ENCODE measurements around the gene C1QTNF12. TPM values are rescaled to one million over a fixed set of nuclear protein-coding genes. Genes with fewer than 3 reads are reported as not detected.
A peak's percentile ranks its signal among the peaks of the same experiment; 100 is the strongest.

Gene C1QTNF12
- total RNA-seq, 2 experiments from 2014 or later: 2.6 to 4.9 TPM

GRCh38 chr1:1235016-1235744 lies 11.3 kb downstream of the C1QTNF12 start:
- no peak for TF ChIP-seq CTCF (IDR thresholded peaks at IDR 0.05)
- ATAC-seq: no peak
- H3K27ac Mint-ChIP-seq: no peak overlapping the region
- no peaks in the 10 kb centered on the region for H3K27me3 Mint-ChIP-seq
- intact Hi-C loops (cut with micrococcal nuclease): no loop called here
- no peak overlapping the region for H3K4me3 Mint-ChIP-seq
- DNase-seq: no peak
- peaks cover 20% of the 10 kb centered on the region for H3K4me1 Mint-ChIP-seq (ENCODE audit: low read depth)
- ChIA-PET POLR2A (interaction anchor here (0.9 to 1.7 kb wide), 4 partner anchors 15 to 110 kb away, joined by 3 to 5 read pairs (median 4); no protein-coding TSS in a partner anchor), CTCF (interaction anchor here (1.0 kb wide), 1 partner anchor 113 kb away, joined by 3 read pairs; no protein-coding TSS in a partner anchor)
- H3K9me3 Mint-ChIP-seq: no peaks in the 10 kb centered on the region
- peaks cover 17% of the 10 kb centered on the region for H3K36me3 Mint-ChIP-seq (ENCODE audit: low read depth)

GRCh38 chr1:1234180-1234808 lies 12.2 kb downstream of the C1QTNF12 start:
- DNase-seq (no peak), ATAC-seq (no peak)
- peak overlapping the region; percentile 73 for H3K4me3 Mint-ChIP-seq
- POLR2A ChIA-PET: interaction anchor here (0.9 to 1.7 kb wide), 5 partner anchors 16 to 110 kb away, joined by 3 to 5 read pairs (median 4); no protein-coding TSS in a partner anchor
- H3K9me3 Mint-ChIP-seq: no peaks in the 10 kb centered on the region
- no peak for TF ChIP-seq CTCF (IDR thresholded peaks at IDR 0.05)
- no peaks in the 10 kb centered on the region for H3K27me3 Mint-ChIP-seq
- H3K4me1 Mint-ChIP-seq (ENCODE audit: low read depth): peaks cover 29% of the 10 kb centered on the region
- CTCF ChIA-PET: no interaction called here
- H3K27ac Mint-ChIP-seq: peak overlapping the region; percentile 34
- intact Hi-C loops (cut with micrococcal nuclease): no loop called here
- peaks cover 26% of the 10 kb centered on the region for H3K36me3 Mint-ChIP-seq (ENCODE audit: low read depth)

- intact Hi-C loops (cut with micrococcal nuclease): no loop called here
- DNase-seq: no peak
- ChIA-PET CTCF (no interaction called here), POLR2A (interaction anchor here (1.0 kb wide), 1 partner anchor 21 kb away, joined by 4 read pairs; no protein-coding TSS in a partner anchor)
- no peak for TF ChIP-seq CTCF (IDR thresholded peaks at IDR 0.05)
- Mint-ChIP-seq H3K27ac (peak overlapping the region; percentile 76), H3K4me3 (peak overlapping the region; percentile 73), H3K4me1 (ENCODE audit: low read depth) (peaks cover 30% of the 10 kb centered on the region), H3K9me3 (no peaks in the 10 kb centered on the region), H3K27me3 (no peaks in the 10 kb centered on the region), H3K36me3 (ENCODE audit: low read depth) (peaks cover 29% of the 10 kb centered on the region)
- ATAC-seq: no peak
Measured at GRCh38 chr1:1233567-1233892, 13.0 kb downstream of the C1QTNF12 start.

GRCh38 chr1:1232796-1233566 lies 13.5 kb downstream of the C1QTNF12 start:
- CTCF ChIA-PET: no interaction called here
- H3K4me3 Mint-ChIP-seq: peak overlapping the region; percentile 73
- peak overlapping the region; percentile 76 for H3K27ac Mint-ChIP-seq
- H3K27me3 Mint-ChIP-seq: no peaks in the 10 kb centered on the region
- POLR2A ChIA-PET: interaction anchor here (1.5 to 7.9 kb wide), 2 partner anchors 17 to 111 kb away, joined by 5 to 64 read pairs; partner anchors contain the start of gene TNFRSF4
- no peak for ATAC-seq
- H3K4me1 Mint-ChIP-seq (ENCODE audit: low read depth): peaks cover 32% of the 10 kb centered on the region
- intact Hi-C loops (cut with micrococcal nuclease): no loop called here
- DNase-seq: no peak
- H3K9me3 Mint-ChIP-seq: no peaks in the 10 kb centered on the region
- TF ChIP-seq CTCF (IDR thresholded peaks at IDR 0.05): no peak
- H3K36me3 Mint-ChIP-seq (ENCODE audit: low read depth): peaks cover 31% of the 10 kb centered on the region

Measured in activated CD8-positive, alpha-beta T cell treated with anti-CD3 and anti-CD28 coated beads for 36 hours (primary cell).